Neuron (in vitro differentiated cells): Measurements from ENCODE around the gene CRYBB3.
"Not testable (repeated sequence)": the region's sequence is repeated elsewhere in the genome, so short reads cannot be mapped to it uniquely, and the experiment has no call there.

Experiments used
- H2AFZ ChIP-seq: one replicate; pipeline ENCODE4 v1.6.1; 2013; ENCODE audit warnings: low read depth, mild to moderate bottlenecking, inconsistent platforms, low read length, moderate library complexity
- H3K27me3 ChIP-seq: one replicate; pipeline ENCODE4 v1.6.1; 2013; ENCODE audit warnings: low read length; ENCODE audit not compliant: insufficient read depth
- H3K36me3 ChIP-seq: one replicate; pipeline ENCODE4 v1.6.1; 2013; ENCODE audit warnings: low read length; ENCODE audit not compliant: insufficient read depth
- H3K4me1 ChIP-seq: one replicate; pipeline ENCODE4 v1.6.1; 2013; ENCODE audit warnings: low read length; ENCODE audit not compliant: insufficient read depth
- H3K4me3 ChIP-seq: 2 replicates; pipeline ENCODE4 v1.5.1; 2013; ENCODE audit warnings: mild to moderate bottlenecking, low read length, moderate library complexity
- H3K9me3 ChIP-seq: one replicate; pipeline ENCODE4 v1.6.1; 2013; ENCODE audit warnings: low read length

Gene CRYBB3

GRCh38 chr22:25167082-25167481 lies 32.6 kb upstream of the CRYBB3 start:
- H3K4me3 ChIP-seq, result no peak overlapping the region
- H3K36me3 ChIP-seq, result no peaks in the 10 kb centered on the region
- H3K9me3 ChIP-seq, result no peaks in the 10 kb centered on the region
- H3K27me3 ChIP-seq, result no peaks in the 10 kb centered on the region
- H3K4me1 ChIP-seq, result no peaks in the 10 kb centered on the region
- H2AFZ ChIP-seq, result no peak overlapping the region

- H3K27me3 ChIP-seq, result no peaks in the 10 kb centered on the region
- H3K9me3 ChIP-seq, result no peaks in the 10 kb centered on the region
- H2AFZ ChIP-seq, result no peak overlapping the region
- no peak overlapping the region for H3K4me3 ChIP-seq
- no peaks in the 10 kb centered on the region for H3K36me3 ChIP-seq
- H3K4me1 ChIP-seq, result no peaks in the 10 kb centered on the region
These were observed 31.6 kb upstream of the CRYBB3 start for GRCh38 chr22:25167834-25168601.

- H2AFZ ChIP-seq, result no peak overlapping the region
- no peaks in the 10 kb centered on the region for H3K4me1 ChIP-seq
- H3K9me3 ChIP-seq, result no peaks in the 10 kb centered on the region
- H3K4me3 ChIP-seq, result no peak overlapping the region
- H3K36me3 ChIP-seq, result peaks cover 3% of the 10 kb centered on the region
- H3K27me3 ChIP-seq, result no peaks in the 10 kb centered on the region
These were observed 30.2 kb upstream of the CRYBB3 start for GRCh38 chr22:25169278-25170031.

GRCh38 chr22:25170426-25170980 lies 29.2 kb upstream of the CRYBB3 start:
- Histone ChIP-seq H3K4me3 (no peak overlapping the region), H2AFZ (no peak overlapping the region), H3K4me1 (no peaks in the 10 kb centered on the region), H3K36me3 (peaks cover 8% of the 10 kb centered on the region), H3K27me3 (no peaks in the 10 kb centered on the region), H3K9me3 (no peaks in the 10 kb centered on the region)

- H3K9me3 ChIP-seq, result no peaks in the 10 kb centered on the region
- no peak overlapping the region for H2AFZ ChIP-seq
- no peaks in the 10 kb centered on the region for H3K27me3 ChIP-seq
- no peaks in the 10 kb centered on the region for H3K4me1 ChIP-seq
- no peak overlapping the region for H3K4me3 ChIP-seq
- H3K36me3 ChIP-seq, result peaks cover 16% of the 10 kb centered on the region
These were observed 27.5 kb upstream of the CRYBB3 start for GRCh38 chr22:25172153-25172552.

- no peak overlapping the region for H2AFZ ChIP-seq
- no peaks in the 10 kb centered on the region for H3K27me3 ChIP-seq
- no peaks in the 10 kb centered on the region for H3K9me3 ChIP-seq
- H3K4me1 ChIP-seq, result no peaks in the 10 kb centered on the region
- no peak overlapping the region for H3K4me3 ChIP-seq
- H3K36me3 ChIP-seq, result peaks cover 16% of the 10 kb centered on the region
These were observed 25.3 kb upstream of the CRYBB3 start for GRCh38 chr22:25174156-25174887.

GRCh38 chr22:25174888-25175411 lies 24.7 kb upstream of the CRYBB3 start:
- Histone ChIP-seq H2AFZ (no peak overlapping the region), H3K4me1 (no peaks in the 10 kb centered on the region), H3K27me3 (no peaks in the 10 kb centered on the region), H3K4me3 (no peak overlapping the region), H3K36me3 (peaks cover 19% of the 10 kb centered on the region), H3K9me3 (peaks cover 3% of the 10 kb centered on the region)

GRCh38 chr22:25176175-25176574 lies 23.5 kb upstream of the CRYBB3 start:
- Histone ChIP-seq H3K4me1 (no peaks in the 10 kb centered on the region), H3K36me3 (peaks cover 21% of the 10 kb centered on the region), H3K27me3 (no peaks in the 10 kb centered on the region)

GRCh38 chr22:25176799-25177198 lies 22.9 kb upstream of the CRYBB3 start:
- Histone ChIP-seq H3K9me3 (peaks cover 4% of the 10 kb centered on the region), H3K4me1 (no peaks in the 10 kb centered on the region), H3K4me3 (no peak overlapping the region), H3K27me3 (no peaks in the 10 kb centered on the region), H2AFZ (no peak overlapping the region), H3K36me3 (peaks cover 21% of the 10 kb centered on the region)

More at GRCh38 chr22:25176175-25176574, 23.5 kb upstream of the CRYBB3 start:
- Histone ChIP-seq H3K4me3 (no peak overlapping the region), H2AFZ (no peak overlapping the region), H3K9me3 (peaks cover 4% of the 10 kb centered on the region)

- Histone ChIP-seq H3K9me3 (peaks cover 4% of the 10 kb centered on the region), H3K4me1 (no peaks in the 10 kb centered on the region), H3K36me3 (peaks cover 21% of the 10 kb centered on the region), H2AFZ (no peak overlapping the region), H3K4me3 (no peak overlapping the region), H3K27me3 (no peaks in the 10 kb centered on the region)
These were observed 22.4 kb upstream of the CRYBB3 start for GRCh38 chr22:25177226-25177625.

- Histone ChIP-seq H2AFZ (no peak overlapping the region), H3K9me3 (peaks cover 4% of the 10 kb centered on the region), H3K4me1 (no peaks in the 10 kb centered on the region), H3K4me3 (no peak overlapping the region), H3K27me3 (no peaks in the 10 kb centered on the region), H3K36me3 (peaks cover 21% of the 10 kb centered on the region)
These were observed 21.8 kb upstream of the CRYBB3 start for GRCh38 chr22:25177895-25178294.

- H3K9me3 ChIP-seq, H3K4me1 ChIP-seq, H2AFZ ChIP-seq, H3K27me3 ChIP-seq, H3K4me3 ChIP-seq: not testable (repeated sequence)
- peaks cover 21% of the 10 kb centered on the region for H3K36me3 ChIP-seq
These were observed 21.3 kb upstream of the CRYBB3 start for GRCh38 chr22:25178348-25178747.
